ENCODE results near the gene FXR2. TPM values are rescaled to one million over a fixed set of nuclear protein-coding genes. Genes with fewer than 3 reads are reported as not detected.

Gene FXR2
- 37.9 and 39.0 TPM in 2 replicates for polyA plus RNA-seq (2013)

GRCh38 chr17:7614425-7615264 is at the start of gene FXR2:
FXR2 (minus strand) TSS chr17:7614897; CDS start chr17:7614532, 365 bp downstream.
- peak within 1 kb of the TSS; percentile 77 for H3K9ac ChIP-seq (ENCODE audit: low read length)
- peaks cover 7% of the 10 kb centered on the region for H3K79me1 ChIP-seq (ENCODE audit: low read length)
- H3K4me1 ChIP-seq (ENCODE audit: control insufficient read depth in 1 of 2, insufficient read depth in 2 of 2, low read length in 2 of 2) = peaks cover 8 to 9% of the 10 kb centered on the region in 2 experiments
- peak within 1 kb of the TSS; percentile 88 for H3K4me3 ChIP-seq (ENCODE audit: low read depth, low read length)
- H3K36me3 ChIP-seq (ENCODE audit: control insufficient read depth in 1 of 2, insufficient read depth in 2 of 2, low read length in 2 of 2) = peaks cover 0 to 3% of the 10 kb centered on the region in 2 experiments
- H4K12ac ChIP-seq (ENCODE audit: low read depth, low read length) = peak within 1 kb of the TSS; percentile 67
- H3K79me2 ChIP-seq (ENCODE audit: control insufficient read depth, insufficient read depth, low read length, poor library complexity) = peaks cover 6% of the 10 kb centered on the region
- peak within 1 kb of the TSS; percentile 58 for H2BK120ac ChIP-seq (ENCODE audit: insufficient read depth, low read length, poor library complexity)
- no peak within 1 kb of the TSS for H3K23ac ChIP-seq (ENCODE audit: low read length)
- no peak within 1 kb of the TSS for H2AK5ac ChIP-seq (ENCODE audit: low read length)
- H2BK12ac ChIP-seq (ENCODE audit: low read length) = no peak within 1 kb of the TSS
- no CpG with 5 or more reads among the region's 93 CpGs for WGBS (ENCODE audit: extremely low coverage, insufficient coverage, insufficient read length)
- no peaks in the 10 kb centered on the region for H3K27me3 ChIP-seq (ENCODE audit: insufficient read depth, low read length)
- H3K14ac ChIP-seq (ENCODE audit: low read length) = peak within 1 kb of the TSS; percentile 85
- peak within 1 kb of the TSS; percentile 91 for H3K27ac ChIP-seq (ENCODE audit: low read depth, low read length)
- H4K8ac ChIP-seq (ENCODE audit: low read depth, low read length) = peak within 1 kb of the TSS; percentile 78
- H3K4ac ChIP-seq (ENCODE audit: low read depth, low read length) = peak within 1 kb of the TSS; percentile 13
- H4K91ac ChIP-seq (ENCODE audit: low read depth, low read length) = peak within 1 kb of the TSS; percentile 79
- H3K9me3 ChIP-seq (ENCODE audit: insufficient read depth, low read depth, low read length) = no peaks in the 10 kb centered on the region
- DNase-seq = peak; percentile 100
- H2AFZ ChIP-seq (ENCODE audit: insufficient read depth, low read length, poor library complexity) = peak within 1 kb of the TSS; percentile 67
- H3K4me2 ChIP-seq (ENCODE audit: low read length) = peak within 1 kb of the TSS; percentile 80
- peak within 1 kb of the TSS; percentile 53 for H3K18ac ChIP-seq (ENCODE audit: low read length)
- peak within 1 kb of the TSS; percentile 62 for H2BK5ac ChIP-seq (ENCODE audit: low read depth, low read length, poor library complexity)

GRCh38 chr17:7656958-7657609 is 42.4 kb upstream of the FXR2 start:
- Histone ChIP-seq H2AK5ac (ENCODE audit: low read length) (no peak overlapping the region), H3K18ac (ENCODE audit: low read length) (no peak overlapping the region)
- no CpG with 5 or more reads among the region's 10 CpGs for WGBS (ENCODE audit: extremely low coverage, insufficient coverage, insufficient read length)

GRCh38 chr17:7655541-7655840 is 40.8 kb upstream of the FXR2 start:
- no peak overlapping the region for H3K23ac ChIP-seq (ENCODE audit: low read length)
- no peak overlapping the region for H2AK5ac ChIP-seq (ENCODE audit: low read length)
- no peak overlapping the region for H3K9ac ChIP-seq (ENCODE audit: low read length)
- no peak overlapping the region for H4K8ac ChIP-seq (ENCODE audit: low read depth, low read length)
- no peak overlapping the region for H2AFZ ChIP-seq (ENCODE audit: insufficient read depth, low read length, poor library complexity)
- no peak for DNase-seq
- H2BK120ac ChIP-seq (ENCODE audit: insufficient read depth, low read length, poor library complexity) = no peak overlapping the region
- H3K14ac ChIP-seq (ENCODE audit: low read length) = no peak overlapping the region
- no peak overlapping the region for H2BK5ac ChIP-seq (ENCODE audit: low read depth, low read length, poor library complexity)
- H3K36me3 ChIP-seq (ENCODE audit: control insufficient read depth in 1 of 2, insufficient read depth in 2 of 2, low read length in 2 of 2) = peaks cover 0 to 2% of the 10 kb centered on the region in 2 experiments
- no peaks in the 10 kb centered on the region for H3K79me2 ChIP-seq (ENCODE audit: control insufficient read depth, insufficient read depth, low read length, poor library complexity)
- H3K18ac ChIP-seq (ENCODE audit: low read length) = no peak overlapping the region
- H4K12ac ChIP-seq (ENCODE audit: low read depth, low read length) = no peak overlapping the region
- H4K91ac ChIP-seq (ENCODE audit: low read depth, low read length) = no peak overlapping the region
- no peak overlapping the region for H3K4me3 ChIP-seq (ENCODE audit: low read depth, low read length)
- peaks cover 29% of the 10 kb centered on the region for H3K27me3 ChIP-seq (ENCODE audit: insufficient read depth, low read length)
- H2BK12ac ChIP-seq (ENCODE audit: low read length) = no peak overlapping the region
- H3K79me1 ChIP-seq (ENCODE audit: low read length) = no peaks in the 10 kb centered on the region
- H3K4ac ChIP-seq (ENCODE audit: low read depth, low read length) = no peak overlapping the region
- H3K9me3 ChIP-seq (ENCODE audit: insufficient read depth, low read depth, low read length) = peaks cover 17% of the 10 kb centered on the region
- peaks cover 10 to 12% of the 10 kb centered on the region in 2 experiments for H3K4me1 ChIP-seq (ENCODE audit: control insufficient read depth in 1 of 2, insufficient read depth in 2 of 2, low read length in 2 of 2)
- no peak overlapping the region for H3K27ac ChIP-seq (ENCODE audit: low read depth, low read length)
- no CpG with 5 or more reads among the region's 17 CpGs for WGBS (ENCODE audit: extremely low coverage, insufficient coverage, insufficient read length)
- H3K4me2 ChIP-seq (ENCODE audit: low read length) = no peak overlapping the region

More at GRCh38 chr17:7656958-7657609, 42.4 kb upstream of the FXR2 start:
- Histone ChIP-seq H2BK5ac (ENCODE audit: low read depth, low read length, poor library complexity) (no peak overlapping the region), H3K9ac (ENCODE audit: low read length) (no peak overlapping the region), H4K91ac (ENCODE audit: low read depth, low read length) (no peak overlapping the region), H3K23ac (ENCODE audit: low read length) (no peak overlapping the region), H3K4me1 (ENCODE audit: control insufficient read depth in 1 of 2, insufficient read depth in 2 of 2, low read length in 2 of 2) (peaks cover 3 to 4% of the 10 kb centered on the region in 2 experiments), H3K9me3 (ENCODE audit: insufficient read depth, low read depth, low read length) (peaks cover 11% of the 10 kb centered on the region), H4K12ac (ENCODE audit: low read depth, low read length) (no peak overlapping the region), H3K27me3 (ENCODE audit: insufficient read depth, low read length) (peaks cover 15% of the 10 kb centered on the region), H4K8ac (ENCODE audit: low read depth, low read length) (no peak overlapping the region), H3K27ac (ENCODE audit: low read depth, low read length) (no peak overlapping the region), H3K4ac (ENCODE audit: low read depth, low read length) (no peak overlapping the region), H2BK120ac (ENCODE audit: insufficient read depth, low read length, poor library complexity) (no peak overlapping the region), H3K14ac (ENCODE audit: low read length) (no peak overlapping the region), H3K4me2 (ENCODE audit: low read length) (peak overlapping the region; percentile 11), H2BK12ac (ENCODE audit: low read length) (no peak overlapping the region), H3K79me1 (ENCODE audit: low read length) (no peaks in the 10 kb centered on the region), H3K4me3 (ENCODE audit: low read depth, low read length) (no peak overlapping the region), H2AFZ (ENCODE audit: insufficient read depth, low read length, poor library complexity) (no peak overlapping the region), H3K36me3 (ENCODE audit: control insufficient read depth in 1 of 2, insufficient read depth in 2 of 2, low read length in 2 of 2) (peaks cover 0 to 2% of the 10 kb centered on the region in 2 experiments), H3K79me2 (ENCODE audit: control insufficient read depth, insufficient read depth, low read length, poor library complexity) (no peaks in the 10 kb centered on the region)
- DNase-seq = no peak

GRCh38 chr17:7654832-7655540 is 40.3 kb upstream of the FXR2 start:
- Histone ChIP-seq H2BK12ac (ENCODE audit: low read length) (no peak overlapping the region), H4K12ac (ENCODE audit: low read depth, low read length) (no peak overlapping the region), H3K27ac (ENCODE audit: low read depth, low read length) (no peak overlapping the region), H2BK5ac (ENCODE audit: low read depth, low read length, poor library complexity) (no peak overlapping the region), H3K27me3 (ENCODE audit: insufficient read depth, low read length) (peaks cover 29% of the 10 kb centered on the region), H2AFZ (ENCODE audit: insufficient read depth, low read length, poor library complexity) (no peak overlapping the region), H2AK5ac (ENCODE audit: low read length) (no peak overlapping the region), H3K4me3 (ENCODE audit: low read depth, low read length) (no peak overlapping the region), H4K91ac (ENCODE audit: low read depth, low read length) (no peak overlapping the region), H3K79me2 (ENCODE audit: control insufficient read depth, insufficient read depth, low read length, poor library complexity) (no peaks in the 10 kb centered on the region), H3K18ac (ENCODE audit: low read length) (no peak overlapping the region), H3K36me3 (ENCODE audit: control insufficient read depth in 1 of 2, insufficient read depth in 2 of 2, low read length in 2 of 2) (peaks cover 0 to 2% of the 10 kb centered on the region in 2 experiments), H3K23ac (ENCODE audit: low read length) (no peak overlapping the region), H3K9me3 (ENCODE audit: insufficient read depth, low read depth, low read length) (peaks cover 17% of the 10 kb centered on the region), H2BK120ac (ENCODE audit: insufficient read depth, low read length, poor library complexity) (no peak overlapping the region), H3K14ac (ENCODE audit: low read length) (no peak overlapping the region), H3K4me1 (ENCODE audit: control insufficient read depth in 1 of 2, insufficient read depth in 2 of 2, low read length in 2 of 2) (peaks cover 10 to 12% of the 10 kb centered on the region in 2 experiments), H3K79me1 (ENCODE audit: low read length) (no peaks in the 10 kb centered on the region), H3K4me2 (ENCODE audit: low read length) (no peak overlapping the region), H3K4ac (ENCODE audit: low read depth, low read length) (no peak overlapping the region), H4K8ac (ENCODE audit: low read depth, low read length) (no peak overlapping the region), H3K9ac (ENCODE audit: low read length) (no peak overlapping the region)
- no peak for DNase-seq
- no CpG with 5 or more reads among the region's 16 CpGs for WGBS (ENCODE audit: extremely low coverage, insufficient coverage, insufficient read length)

All from trophoblast cell (in vitro differentiated cells and primary cell).